Endothelial cell of umbilical vein (primary cell): ENCODE results near the gene ARHGAP15. TPM values are rescaled to one million over a fixed set of nuclear protein-coding genes. Genes with fewer than 3 reads are reported as not detected.

Experiments
- BruUV-seq: library from RNA; stranded (reverse); fragments of 400-500 nt; replicated peaks from 2 replicates; lab custom pipeline; 2021; lab: Mats Ljungman, UMichigan
- CTCF ChIA-PET: fragments of 300-600, 350-600 bp; sonication (Branson Sonifier 250); formaldehyde crosslinking; loops from one replicate; lab custom pipeline; 2021; ENCODE audit warnings: antibody characterized with exemption, inconsistent platforms; lab: Charles Lee
- POLR2A ChIA-PET: fragments of 300-600, 350-600 bp; sonication (Branson Sonifier 250); formaldehyde crosslinking; loops from one replicate; lab custom pipeline; 2021; ENCODE audit warnings: antibody characterized with exemption, inconsistent platforms; lab: Charles Lee
- DNase-seq: peaks from one replicate; pipeline ENCODE4 v3.0.0-alpha.2; 2011; ENCODE audit warnings: low read depth, low spot score
- FAIRE-seq: peaks from 2 replicates; lab custom pipeline; 2011; peaks lifted over from hg19 to GRCh38; lab: Jason Lieb, UNC
- H2AFZ ChIP-seq: 2 replicates; pipeline ENCODE4 v1.6.0; 2012; ENCODE audit warnings: low read depth, low read length, control low read depth, inconsistent platforms
- H3K27ac ChIP-seq: 2 replicates; pipeline ENCODE4 v1.5.1; 2011; ENCODE audit warnings: low read depth, mild to moderate bottlenecking, control low read depth, low read length, moderate library complexity; ENCODE audit not compliant: insufficient read depth
- H3K27me3 ChIP-seq, 2 experiments: 2 replicates each; pipeline versions ENCODE4 v1.6.0 to v1.6.1; 2011; ENCODE audit warnings: low read length in 2 of 2, mixed read lengths in 1 of 2; ENCODE audit not compliant: control insufficient read depth in 2 of 2, insufficient read depth in 2 of 2
- H3K36me3 ChIP-seq, 2 experiments: 2 replicates in 1 of 2; 3 replicates in 1 of 2; pipeline ENCODE4 v1.5.1; 2011; ENCODE audit warnings: low read length in 2 of 2, mild to moderate bottlenecking in 1 of 2, moderate library complexity in 1 of 2; ENCODE audit not compliant: control insufficient read depth in 2 of 2, insufficient read depth in 2 of 2; ENCODE audit errors: extremely low read depth in 1 of 2
- H3K4me1 ChIP-seq: 3 replicates; pipeline ENCODE4 v1.5.1; 2011; ENCODE audit warnings: mild to moderate bottlenecking, low read length; ENCODE audit not compliant: control insufficient read depth, insufficient read depth; ENCODE audit errors: extremely low read depth
- H3K4me2 ChIP-seq: 2 replicates; pipeline ENCODE4 v1.6.1; 2011; ENCODE audit warnings: low read length, control low read depth, mixed read lengths; ENCODE audit not compliant: insufficient read depth
- H3K4me3 ChIP-seq, 3 experiments: fragments of 200-600 bp in 1 of 3; sonication (generic), shearing (Covaris generic) in 1 of 3; replicated peaks in 1 of 3; 2 replicates each; pipeline ENCODE4 v1.5.1; 2011 to 2016; ENCODE audit warnings: control low read depth in 3 of 3, low read length in 3 of 3, mild to moderate bottlenecking in 2 of 3, inconsistent platforms in 1 of 3, low read depth in 1 of 3, moderate library complexity in 1 of 3; ENCODE audit not compliant: insufficient read depth in 1 of 3
- H3K79me2 ChIP-seq: 2 replicates; pipeline ENCODE4 v1.6.0; 2012; ENCODE audit warnings: low read length, inconsistent platforms; ENCODE audit not compliant: control insufficient read depth, insufficient read depth
- H3K9ac ChIP-seq: replicated peaks from 2 replicates; pipeline ENCODE3; 2011; ENCODE audit warnings: low read length, control low read depth; ENCODE audit not compliant: insufficient read depth; ENCODE audit errors: extremely low read depth
- H3K9me1 ChIP-seq: replicated peaks from 3 replicates; pipeline ENCODE4 v1.6.0; 2011; ENCODE audit warnings: mild to moderate bottlenecking, low read length; ENCODE audit not compliant: control insufficient read depth, insufficient read depth; ENCODE audit errors: extremely low read depth
- H3K9me3 ChIP-seq: replicated peaks from 2 replicates; pipeline ENCODE4 v1.5.1; 2012; ENCODE audit warnings: low read length, inconsistent platforms; ENCODE audit not compliant: control insufficient read depth, insufficient read depth
- H4K20me1 ChIP-seq: replicated peaks from 2 replicates; pipeline ENCODE3; 2011; ENCODE audit warnings: mild to moderate bottlenecking, low read length; ENCODE audit not compliant: control insufficient read depth, insufficient read depth; ENCODE audit errors: extremely low read depth
- CTCF ChIP-seq, 2 donors: IDR thresholded peaks; 1 replicate in 1 of 2; 2 replicates in 1 of 2; pipeline ENCODE4 v1.5.1; 2011; ENCODE audit warnings: low read length in 2 of 2, mild to moderate bottlenecking in 2 of 2, moderate library complexity in 2 of 2, control low read depth in 1 of 2, inconsistent platforms in 1 of 2, low read depth in 1 of 2; ENCODE audit not compliant: insufficient read depth in 1 of 2; ENCODE audit errors: extremely low read depth in 1 of 2
- EZH2 ChIP-seq: IDR thresholded peaks from 2 replicates; pipeline ENCODE4 v1.6.1; 2012; ENCODE audit warnings: borderline replicate concordance, low read depth, mild to moderate bottlenecking, moderate library complexity, low read length, inconsistent platforms; ENCODE audit not compliant: severe bottlenecking
- FOS ChIP-seq: IDR thresholded peaks from 2 replicates; pipeline ENCODE4 v1.6.1; 2011; ENCODE audit warnings: mild to moderate bottlenecking, low read length, moderate library complexity, borderline replicate concordance; ENCODE audit not compliant: insufficient read depth
- GATA2 ChIP-seq: IDR thresholded peaks from 2 replicates; pipeline ENCODE4 v1.7.0; 2011; ENCODE audit warnings: low read depth, mild to moderate bottlenecking, moderate library complexity, mixed read lengths, low read length; ENCODE audit not compliant: insufficient read length, insufficient read depth
- JUN ChIP-seq: IDR thresholded peaks from 2 replicates; pipeline ENCODE4 v1.6.1; 2011; ENCODE audit warnings: borderline replicate concordance, low read depth; ENCODE audit not compliant: insufficient read length, insufficient read depth
- MAX ChIP-seq: IDR thresholded peaks from 2 replicates; pipeline ENCODE4 v1.6.1; 2011; ENCODE audit not compliant: insufficient read depth, insufficient read length
- MYC ChIP-seq: IDR thresholded peaks from one replicate; pipeline ENCODE4 v1.6.1; 2011; ENCODE audit warnings: mild to moderate bottlenecking, low read depth, low read length
- POLR2A ChIP-seq: IDR thresholded peaks from 2 replicates; pipeline ENCODE4 v1.6.1; 2012; ENCODE audit warnings: low read depth, mild to moderate bottlenecking, control low read depth, low read length
- POLR2AphosphoS5 ChIP-seq: IDR thresholded peaks from 2 replicates; pipeline ENCODE4 v1.6.1; 2012; ENCODE audit warnings: low read depth, mild to moderate bottlenecking, control low read depth, low read length, moderate library complexity; ENCODE audit not compliant: insufficient read depth
- dilution Hi-C: fragments of 300-500 bp; cut with MboI; formaldehyde crosslinking; loops from one replicate; pipeline ENCODE4 v1.15.0; 2019; ENCODE audit warnings: low sequenced_read_pairs; ENCODE audit not compliant: extremely low pct_ligation_motif_present
- intact Hi-C: fragments of 100-400 bp; cut with micrococcal nuclease; formaldehyde crosslinking; loops from one replicate; pipeline ENCODE4 v1.10.0; 2022
- polyA plus RNA-seq, 4 experiments: library from polyadenylated mRNA; depleted of rRNA in 3 of 4; stranded (reverse) in 3 of 4; unstranded in 1 of 4; fragments of >200 nt; gene quantifications; 2 replicates each; pipeline versions ENCODE4 v1.2.1 to v1.2.3, GENCODE V29; 2011 to 2012; ENCODE audit warnings: missing spikeins in 1 of 4
- total RNA-seq: library from RNA; stranded (reverse); gene quantifications from 2 replicates; pipeline ENCODE4 v1.2.3, GENCODE V29; 2021

ARHGAP15 gene
- total and polyA plus RNA-seq, 2 donors (not counting 3 experiments of a cell fraction or from before 2014, with no cell fraction given), result not detected

- Histone ChIP-seq H3K27ac (no peak overlapping the region), H3K36me3 (no peaks in the 10 kb centered on the region), H3K27me3 (no peaks in the 10 kb centered on the region), H2AFZ (no peak overlapping the region), H4K20me1 (no peaks in the 10 kb centered on the region), H3K4me1 (peaks cover 4% of the 10 kb centered on the region), H3K9me3 (no peaks in the 10 kb centered on the region), H3K9ac (no peak overlapping the region), H3K79me2 (no peaks in the 10 kb centered on the region), H3K4me2 (no peak overlapping the region), H3K4me3 (no peak overlapping the region), H3K9me1 (no peaks in the 10 kb centered on the region)
- DNase-seq (no peak), FAIRE-seq (no peak)
- intact Hi-C loops, result no loop called here
- ChIA-PET POLR2A (no interaction called here), CTCF (interaction anchor here (1.1 kb wide), 1 partner anchor 17 kb away, joined by 3 read pairs; no protein-coding TSS in a partner anchor)
- dilution Hi-C loops, result no loop called here
- BruUV-seq, result no TSS peak
- TF ChIP-seq MYC (no peak), GATA2 (no peak), FOS (no peak), EZH2 (no peak), MAX (no peak), POLR2AphosphoS5 (no peak), POLR2A (no peak), JUN (no peak), CTCF (IDR thresholded peaks at IDR 0.05; ENCODE audit: extremely low read depth in 1 of 2, insufficient read depth in 1 of 2, low read depth in 1 of 2, low read length in 2 of 2) (no peak)
Measured at GRCh38 chr2:143468341-143468888, 339.2 kb downstream of the ARHGAP15 start.
